HG03175 (cell line): Measurements from ENCODE around the gene UNC119.

Source experiments
- ATAC-seq: cut with Tn5 transposase; IDR thresholded peaks from one replicate; pipeline ENCODE4 v1.9.1; 2021; ENCODE audit warnings: mild to moderate bottlenecking, moderate library complexity; ENCODE audit not compliant: unreplicated experiment

Gene UNC119

GRCh38 chr17:28500712-28501379 is 51.6 kb downstream of the UNC119 start:
- ATAC-seq = no peak

DNA sequence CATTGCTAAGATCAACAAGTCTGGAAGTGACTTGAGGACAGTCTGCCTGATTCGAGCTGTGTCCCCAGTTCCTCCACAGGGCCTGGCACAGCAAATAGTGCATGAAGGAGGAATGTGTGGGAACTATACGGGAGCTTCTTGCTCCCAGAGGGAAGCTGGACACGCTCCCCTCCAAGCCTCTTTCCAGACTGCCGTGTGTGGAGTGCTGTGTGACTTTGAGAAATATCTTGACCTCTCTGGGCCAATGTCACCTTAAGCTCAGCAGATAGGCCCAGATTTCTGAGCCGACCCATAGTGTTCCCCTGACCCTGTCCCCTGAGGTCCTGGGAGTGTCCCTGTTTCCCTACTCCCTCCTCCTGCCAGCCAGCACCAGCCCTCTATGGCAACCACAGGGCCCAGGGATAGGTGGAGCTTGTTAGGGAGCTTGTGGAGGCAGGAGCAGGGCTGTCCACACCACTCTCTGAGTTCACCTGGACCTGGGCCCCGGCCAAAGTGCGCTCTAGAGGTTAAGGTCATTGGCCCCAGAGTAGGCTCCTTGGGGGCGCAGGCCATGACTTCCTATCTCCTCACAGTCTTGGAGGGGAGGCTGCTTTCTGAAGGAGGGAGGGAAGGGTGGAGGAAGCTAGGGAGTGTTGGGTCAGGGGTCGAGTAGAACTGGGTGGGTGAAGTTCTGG is 52.6 kb downstream of the UNC119 start:
- no peak for ATAC-seq

DNA sequence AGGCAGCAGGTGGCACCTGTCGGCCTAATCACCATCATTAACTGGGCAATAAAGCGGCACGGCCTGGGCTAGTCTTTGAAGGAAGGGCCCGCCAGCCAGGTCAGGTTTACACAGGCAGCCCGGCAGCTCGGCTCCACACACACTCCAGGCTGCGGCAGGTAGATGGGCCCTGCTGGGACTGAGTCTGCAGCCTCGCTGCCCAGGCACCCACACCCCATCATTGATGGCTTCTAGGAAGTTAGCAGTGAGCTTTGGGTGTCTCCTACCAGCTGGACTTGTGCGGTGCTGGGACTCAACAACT is 53.1 kb downstream of the UNC119 start:
- no peak for ATAC-seq

GRCh38 chr17:28498652-28499363 is 53.6 kb downstream of the UNC119 start:
- no peak for ATAC-seq

DNA sequence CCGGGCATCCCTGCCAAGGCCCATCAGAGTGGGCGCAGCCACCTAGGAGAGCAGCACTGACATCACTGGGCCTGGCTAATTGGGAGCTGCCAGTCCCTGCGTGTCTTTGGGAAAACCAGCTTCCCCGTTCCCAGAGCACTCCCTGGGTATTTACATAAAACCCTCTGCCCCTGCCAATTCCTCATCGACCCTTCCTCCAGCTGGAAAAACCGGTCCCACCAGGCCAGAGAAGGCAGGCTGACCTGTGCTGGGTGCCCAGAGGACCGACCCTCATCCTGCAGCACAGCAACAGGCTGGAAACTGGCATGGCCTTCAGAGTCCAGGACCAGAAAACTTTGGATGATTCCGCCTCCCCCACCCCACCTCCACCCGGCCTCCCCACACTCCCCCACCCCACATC is 54.5 kb downstream of the UNC119 start:
- no peak for ATAC-seq
